ENCODE data around the gene PYY.

The PYY gene

DNA sequence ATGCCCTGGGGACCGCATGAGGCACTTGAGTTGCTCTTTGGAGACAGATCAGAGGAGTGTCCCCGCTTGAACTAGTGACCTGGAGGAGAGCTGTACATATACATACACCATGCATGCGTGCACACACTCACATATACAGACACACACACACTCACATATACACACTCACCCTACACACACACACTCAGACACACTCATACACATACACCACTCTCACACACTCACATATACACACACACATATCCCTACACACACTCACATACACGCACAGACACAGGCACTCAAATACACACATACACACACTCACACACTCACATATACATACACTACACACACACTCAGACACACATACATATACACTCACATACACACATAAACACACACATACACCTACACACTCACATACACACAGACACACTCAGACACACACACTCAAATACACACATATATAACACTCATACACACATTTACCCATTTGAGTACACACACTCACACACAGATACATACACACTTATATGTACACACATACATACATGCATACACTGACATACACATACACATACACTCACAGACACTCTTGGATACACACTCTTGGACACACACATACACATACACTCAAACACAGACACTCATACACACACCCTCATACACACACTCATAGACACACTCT, 41.0 kb downstream of the PYY start:
- DNase-seq: no peak

DNA sequence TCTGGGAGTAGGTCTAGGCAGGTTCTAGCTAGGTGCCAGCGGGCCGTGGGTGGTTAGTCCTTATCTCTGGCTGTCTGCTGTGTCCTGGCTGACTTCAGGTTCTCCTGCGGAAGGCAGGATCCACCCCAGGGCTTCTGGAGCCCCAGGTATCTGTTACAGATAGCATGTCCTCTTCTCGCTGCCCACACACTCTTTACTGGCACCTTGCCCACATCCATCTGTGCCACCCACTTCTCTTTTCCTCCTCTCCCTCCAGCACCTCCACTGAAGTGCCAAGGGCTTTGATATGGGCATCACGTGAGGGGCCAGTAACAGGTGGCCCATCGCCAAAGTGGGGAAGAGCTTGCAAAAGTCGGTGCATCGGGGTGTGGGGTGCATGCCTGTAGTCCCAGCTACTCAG, 41.8 kb downstream of the PYY start:
- no peak for DNase-seq

DNA sequence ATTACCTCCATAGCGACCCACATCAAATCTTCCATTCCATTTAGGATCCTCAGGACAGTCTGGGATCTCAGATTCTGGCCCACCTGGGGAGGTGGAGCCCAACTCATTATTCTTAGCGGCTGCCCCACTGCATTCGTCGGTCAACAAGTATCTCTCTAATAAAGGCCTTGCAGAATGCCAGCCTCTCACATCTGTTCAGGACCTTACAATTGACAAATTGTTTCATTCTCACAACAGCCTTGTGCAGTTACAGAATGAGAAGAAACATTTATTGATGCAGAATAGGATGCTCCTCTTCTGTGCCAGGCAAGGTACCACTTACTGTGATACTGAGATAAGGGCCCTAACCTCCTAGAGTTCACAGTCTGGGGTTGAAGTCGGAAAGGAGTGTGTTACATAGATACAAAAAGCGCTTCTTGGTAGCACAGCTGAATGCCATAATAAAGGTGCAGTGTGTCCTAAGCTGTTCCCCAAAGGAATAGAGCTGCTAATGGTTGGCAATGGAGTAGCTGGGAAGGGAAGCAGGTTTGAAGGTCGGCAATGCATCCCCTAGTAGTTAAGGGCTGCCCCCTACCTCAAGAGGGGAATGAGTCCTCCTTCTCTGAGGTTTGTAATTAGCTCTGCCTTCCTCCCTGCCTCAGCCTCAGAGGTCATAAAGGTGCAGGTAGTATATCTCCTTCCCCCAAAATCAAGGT, 44.1 kb downstream of the PYY start:
- DNase-seq: no peak

DNA sequence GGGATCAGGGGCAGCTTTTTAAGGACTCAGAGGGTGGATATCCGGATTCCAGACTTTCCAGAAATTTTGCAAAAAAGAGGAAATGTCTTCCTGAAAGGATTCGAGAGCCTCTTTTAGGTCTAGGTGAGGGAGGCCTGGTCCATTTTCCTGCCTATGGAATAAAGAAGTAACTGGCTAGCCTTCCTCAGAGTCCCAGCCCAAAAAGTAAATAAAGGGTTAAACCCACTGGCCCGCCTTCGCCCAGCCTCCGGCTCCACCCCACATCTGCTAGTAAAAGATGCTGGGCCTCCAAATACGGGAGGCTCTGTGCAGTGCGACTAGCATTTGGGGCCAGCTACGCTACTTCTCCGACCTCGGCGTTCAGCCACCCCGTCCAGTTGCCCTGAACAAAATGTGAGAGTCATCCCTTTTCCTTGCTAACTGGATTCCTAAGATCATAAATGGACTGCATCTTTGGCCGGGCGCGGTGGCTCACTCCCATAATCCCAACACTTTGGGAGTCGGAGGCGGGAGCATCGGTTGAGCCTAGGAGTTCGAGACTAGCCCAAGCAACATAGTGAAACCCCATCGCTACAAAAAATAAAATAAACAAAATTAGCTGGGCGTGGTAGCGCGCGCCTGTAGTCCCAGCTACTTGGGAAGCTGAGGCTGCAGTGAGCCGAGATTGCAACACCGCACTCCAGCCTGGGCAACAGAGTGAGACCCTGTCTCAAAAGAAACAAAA, 45.6 kb downstream of the PYY start:
- DNase-seq: peak; percentile 89

DNA sequence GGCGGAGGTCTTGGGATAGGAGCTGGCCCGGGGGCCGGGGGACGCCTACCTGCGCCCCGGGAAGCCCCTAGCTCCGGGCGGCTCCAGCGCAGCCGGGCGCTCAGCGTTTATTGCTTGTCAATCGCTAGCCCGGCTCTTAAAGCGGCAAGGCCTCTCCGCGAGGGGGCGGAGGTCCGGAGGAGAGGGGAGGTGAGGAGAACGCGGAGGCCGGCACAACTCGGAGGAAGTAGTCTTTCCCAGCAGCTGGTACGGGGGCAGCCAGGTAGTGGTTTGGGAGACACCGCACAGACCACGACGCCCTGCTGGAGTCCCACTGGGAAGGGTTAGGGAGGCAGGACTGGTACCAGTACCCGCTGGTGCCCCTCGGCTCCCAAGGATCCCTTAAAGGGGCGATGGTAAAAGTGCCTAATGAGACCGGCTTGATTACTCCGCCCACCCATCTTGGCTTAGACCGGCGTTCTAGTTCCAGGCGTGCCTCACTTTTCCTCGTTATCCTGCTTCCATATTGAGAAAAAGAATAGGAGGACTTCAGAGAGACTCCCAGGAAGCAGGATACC, 46.2 kb downstream of the PYY start, which contains the start of gene MPP2:
MPP2 (minus strand) TSS at position 112 of the 557 bp plus-strand sequence. CDS start 3,076 bp downstream, outside the sequence.
- DNase-seq: peak; percentile 98

DNA sequence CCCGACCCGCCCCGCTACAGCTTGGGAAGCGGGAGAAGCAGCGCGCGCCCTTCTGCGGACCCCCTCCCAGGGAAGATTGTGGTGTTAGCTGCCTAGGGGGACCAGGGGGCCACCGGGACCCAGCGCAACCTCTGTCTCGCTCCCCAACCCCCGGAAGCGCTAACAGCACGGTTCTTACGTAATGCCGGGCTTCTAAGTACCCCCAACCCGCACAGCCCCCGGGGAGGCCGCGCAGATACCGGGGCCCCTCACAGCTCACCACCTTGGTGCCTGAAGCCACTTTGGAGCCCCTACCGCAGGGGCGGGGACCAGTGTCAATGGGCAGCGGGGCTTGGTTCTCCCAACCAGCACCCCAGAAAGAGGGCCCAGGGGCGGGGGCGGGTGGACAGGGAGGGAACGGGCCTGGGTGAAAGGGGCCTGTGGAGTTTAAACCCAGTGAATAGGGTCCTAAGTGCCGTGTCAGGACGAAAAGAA, 46.8 kb downstream of the PYY start:
- no peak for DNase-seq

DNA sequence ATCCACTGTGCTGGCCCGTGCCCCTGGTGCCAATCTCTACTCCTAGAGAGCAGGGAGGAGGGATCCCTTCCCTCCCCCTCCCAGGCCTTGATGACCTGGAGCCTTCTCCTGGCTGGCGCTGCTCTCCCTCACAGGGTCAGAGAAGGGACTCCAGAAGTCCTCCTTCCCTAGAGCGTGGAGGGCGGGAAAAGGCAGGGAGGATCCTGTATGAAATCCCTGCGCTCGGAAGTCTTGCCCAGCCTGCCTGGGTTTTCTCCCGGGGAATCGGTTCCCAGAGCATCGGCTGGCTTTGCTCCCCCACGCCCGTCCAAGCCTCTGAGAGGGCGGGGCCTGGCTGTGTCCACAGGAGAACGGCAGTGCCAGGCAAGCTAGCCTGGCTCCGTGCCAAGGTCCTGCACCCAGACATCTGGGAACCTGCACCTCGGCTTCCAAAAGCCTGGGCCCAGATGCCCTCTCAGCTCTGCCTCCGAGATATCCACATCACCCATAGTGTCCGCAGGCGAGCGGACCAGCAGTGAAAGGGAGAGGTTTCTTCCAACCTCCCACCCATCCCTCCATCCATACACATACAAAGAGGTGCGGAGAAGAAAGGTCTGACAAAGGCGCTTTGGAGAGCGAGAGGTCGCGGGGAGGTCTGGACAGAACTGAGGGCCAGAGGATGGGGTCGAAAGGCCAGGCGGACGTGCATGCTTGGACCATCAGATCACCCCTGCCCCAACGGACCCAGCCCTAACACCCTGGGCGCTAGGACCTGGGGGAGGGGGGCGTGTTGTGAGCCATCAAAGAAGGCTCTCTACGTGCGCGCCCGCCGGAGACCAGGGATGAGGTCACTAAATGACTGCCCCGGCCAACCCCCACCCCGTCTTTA, 47.5 kb downstream of the PYY start:
- peak; percentile 93 for DNase-seq

DNA sequence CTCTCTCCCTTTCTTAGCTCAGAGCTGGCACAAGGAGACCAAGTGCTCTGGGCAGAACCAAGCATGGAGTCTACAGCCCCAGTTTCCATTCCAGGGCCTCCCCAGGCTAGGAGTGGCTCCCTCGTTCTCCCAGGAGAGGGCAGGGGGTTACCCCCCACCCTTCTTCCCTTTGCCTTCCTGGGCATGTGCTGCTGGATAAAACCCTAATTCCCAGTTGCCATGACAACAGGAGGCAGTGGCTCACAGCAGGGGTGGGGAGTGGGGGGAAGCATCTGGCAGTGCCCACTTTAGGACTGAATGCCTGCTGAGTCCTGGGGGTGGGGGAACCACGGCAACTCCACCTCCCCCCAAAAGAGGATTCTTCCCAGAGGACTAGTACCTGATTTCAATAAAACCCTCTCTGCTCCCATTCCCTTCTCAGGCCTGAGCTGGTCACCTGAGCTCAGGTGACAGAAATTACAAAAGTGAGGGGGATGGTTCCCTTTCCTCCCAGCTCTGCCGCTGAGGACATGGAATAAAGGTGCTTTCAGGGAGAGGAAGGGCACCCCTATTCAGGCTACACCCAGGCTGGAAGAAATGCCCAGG, 48.2 kb downstream of the PYY start:
- DNase-seq: no peak

Measured in retina (tissue), 1 donor.